Small intestine (tissue), 7 donors: ENCODE results near the gene ITGAL. TPM values are rescaled to one million over a fixed set of nuclear protein-coding genes. Genes with fewer than 3 reads are reported as not detected.
"Not testable (repeated sequence)": the region's sequence is repeated elsewhere in the genome, so short reads cannot be mapped to it uniquely, and the experiment has no call there.

Experiments used
- DNase-seq, 2 donors: peaks; one replicate each; pipeline versions ENCODE4 v3.0.0 to v3.0.0-alpha.2; 2013
- FAIRE-seq: peaks from 2 replicates; lab custom pipeline; 2012; peaks lifted over from hg19 to GRCh38; lab: Jason Lieb, UNC
- H3K27ac ChIP-seq, 3 donors: one replicate each; pipeline ENCODE4 v1.5.1; 2013; ENCODE audit warnings: low read length in 2 of 3, mild to moderate bottlenecking in 2 of 3, control low read depth in 1 of 3, inconsistent platforms in 1 of 3, low read depth in 1 of 3, moderate library complexity in 1 of 3
- H3K27me3 ChIP-seq, 3 donors: one replicate each; pipeline ENCODE4 v1.6.1; 2013; ENCODE audit warnings: low read length in 3 of 3, inconsistent platforms in 1 of 3; ENCODE audit not compliant: control insufficient read depth in 3 of 3, insufficient read depth in 3 of 3
- H3K36me3 ChIP-seq, 3 donors: one replicate each; pipeline ENCODE4 v1.6.1; 2013; ENCODE audit warnings: low read length in 3 of 3, inconsistent platforms in 1 of 3, low read depth in 1 of 3, mild to moderate bottlenecking in 1 of 3, moderate library complexity in 1 of 3; ENCODE audit not compliant: control insufficient read depth in 3 of 3, insufficient read depth in 2 of 3
- H3K4me1 ChIP-seq, 3 donors: one replicate each; pipeline ENCODE4 v1.6.1; 2013; ENCODE audit warnings: low read length in 2 of 3, inconsistent platforms in 1 of 3, low read depth in 1 of 3, mild to moderate bottlenecking in 1 of 3, moderate library complexity in 1 of 3; ENCODE audit not compliant: control insufficient read depth in 3 of 3, insufficient read depth in 2 of 3
- H3K4me3 ChIP-seq, 3 donors: one replicate each; pipeline ENCODE4 v1.5.1; 2013; ENCODE audit warnings: low read length in 3 of 3, control low read depth in 1 of 3, inconsistent platforms in 1 of 3, low read depth in 1 of 3, mild to moderate bottlenecking in 1 of 3, moderate library complexity in 1 of 3
- H3K9me3 ChIP-seq, 2 donors: one replicate each; pipeline ENCODE4 v1.6.1; 2013; ENCODE audit warnings: low read depth in 1 of 2, low read length in 1 of 2; ENCODE audit not compliant: control insufficient read depth in 2 of 2, insufficient read depth in 1 of 2
- WGBS, 3 donors: extraction: QIAGEN DNeasy Blood & Tissue Kit; methylation state at CpG; one replicate each; pipeline ENCODE4 v1.1.7; 2013; 5-methylcytosine and 5-hydroxymethylcytosine counted together
- polyA plus RNA-seq, 4 donors: library from polyadenylated mRNA; stranded (reverse) in 3 of 4; unstranded in 1 of 4; fragments of 200-250 nt in 3 of 4; fragments of 120-200 nt in 1 of 4; gene quantifications; one replicate each; pipeline versions ENCODE4 v1.2.1 to v1.2.3, GENCODE V29; 2013
- donor health status: healthy with polysubstance abuse.
- donor health status: control.
- donor health status: control.
- donor health status: Bipolar disorder and iron deficiency.
- donor health status: healthy.

Gene ITGAL
- polyA plus RNA-seq, 4 donors: 1.1 to 4.1 (median 2.6) TPM

DNA sequence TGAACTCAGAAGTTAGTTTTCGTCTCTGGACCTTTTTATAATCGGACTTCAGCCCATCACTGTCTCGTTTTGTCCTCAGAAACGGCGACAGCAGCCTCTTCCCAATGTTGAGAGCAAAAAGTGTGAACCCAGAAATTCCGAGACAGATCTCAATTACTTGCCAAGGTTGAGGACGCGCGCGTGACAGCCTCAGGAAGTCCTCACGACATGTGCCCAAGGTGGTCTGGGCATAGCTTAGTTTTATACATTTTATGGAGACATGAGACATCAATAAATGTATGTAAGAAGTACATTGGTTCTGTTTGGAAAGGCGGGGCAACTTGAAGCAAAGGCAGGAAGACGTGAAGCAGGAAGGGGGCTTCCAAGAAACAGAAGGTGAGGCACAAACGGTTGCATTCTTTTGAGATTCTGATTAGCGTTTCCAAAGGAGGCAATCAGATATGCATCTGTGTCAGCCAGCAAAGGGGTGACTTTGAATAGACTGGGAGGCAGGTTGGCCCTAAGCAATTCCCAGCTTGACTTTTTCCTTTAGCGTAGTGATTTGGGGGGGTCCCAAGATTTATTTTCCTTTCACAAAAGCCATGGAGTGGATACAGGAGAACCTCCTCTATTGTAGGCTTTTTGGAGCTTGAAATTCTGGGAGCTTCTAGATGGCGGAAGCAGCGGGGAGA, 62.7 kb downstream of the ITGAL start:
- WGBS, 3 donors: 3 to 4% (median 3%) methylated on average over 18 of the region's 18 CpGs
- peak overlapping the region; percentile 77 to 96 (median 90) for H3K27ac ChIP-seq
- no peak for FAIRE-seq
- H3K36me3 ChIP-seq: peaks cover 0 to 35% (median 3%) of the 10 kb centered on the region in 3 donors
- no peaks in the 10 kb centered on the region for H3K27me3 ChIP-seq
- H3K4me1 ChIP-seq: peaks cover 0 to 49% (median 0%) of the 10 kb centered on the region in 3 donors
- H3K9me3 ChIP-seq: no peaks in the 10 kb centered on the region
- H3K4me3 ChIP-seq: peak overlapping the region; percentile 71 to 85 (median 78)
- no peak for DNase-seq

- Histone ChIP-seq H3K36me3 (peaks cover 0 to 30% (median 3%) of the 10 kb centered on the region in 3 donors), H3K9me3 (no peaks in the 10 kb centered on the region), H3K4me3 (peak overlapping the region; percentile 71 to 85 (median 78)), H3K4me1 (peaks cover 0 to 48% (median 0%) of the 10 kb centered on the region in 3 donors), H3K27ac (peak overlapping the region; percentile 77 to 96 (median 90)), H3K27me3 (no peaks in the 10 kb centered on the region)
- 22 to 27% (median 23%) methylated on average over 12 of the region's 12 CpGs for WGBS, 3 donors
- FAIRE-seq (no peak), DNase-seq (peak; percentile 85 to 87)
Observed at GRCh38 chr16:30535777-30536190, 63.2 kb downstream of the ITGAL start.

DNA sequence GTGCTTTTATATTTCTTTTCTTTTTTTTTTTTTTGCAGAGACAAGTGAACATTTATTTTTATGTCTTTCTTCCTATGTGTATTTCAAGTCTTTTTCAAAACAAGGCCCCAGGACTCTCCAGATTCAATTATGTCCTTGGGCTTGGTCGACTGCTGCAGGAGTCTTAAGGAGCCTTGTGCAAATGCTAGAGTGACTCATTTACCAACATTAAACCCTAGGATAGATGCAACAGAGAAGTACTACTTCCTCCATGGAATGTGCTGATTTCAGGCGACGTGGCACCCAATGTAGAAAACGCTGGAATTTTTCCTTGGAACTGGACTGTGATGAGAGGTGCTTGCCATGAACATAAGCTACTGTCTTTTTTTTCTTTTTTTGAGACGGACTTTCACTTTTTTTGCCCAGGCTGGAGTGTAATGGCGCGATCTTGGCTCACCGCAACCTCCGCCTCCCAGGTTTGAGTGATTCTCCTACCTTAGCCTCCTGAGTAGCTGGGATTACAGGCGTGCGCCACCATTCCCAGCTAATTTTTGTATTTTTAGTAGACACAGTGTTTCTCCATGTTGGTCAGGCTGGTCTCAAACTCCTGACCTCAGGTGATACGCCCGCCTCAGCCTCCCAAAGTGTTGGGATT, 64.0 kb downstream of the ITGAL start:
- H3K36me3 ChIP-seq: peaks cover 0 to 22% (median under 1%) of the 10 kb centered on the region in 3 donors
- H3K9me3 ChIP-seq, H3K4me3 ChIP-seq, FAIRE-seq, DNase-seq, H3K27me3 ChIP-seq: not testable (repeated sequence)
- WGBS, 3 donors: 89 to 91% (median 90%) methylated on average over 13 of the region's 13 CpGs
- H3K4me1 ChIP-seq: peaks cover 0 to 45% (median 0%) of the 10 kb centered on the region in 3 donors
- peak overlapping the region in 1 of 3 donors; percentile 77 for H3K27ac ChIP-seq

- no peaks in the 10 kb centered on the region for H3K27me3 ChIP-seq
- peaks cover 0 to 3% (median 0%) of the 10 kb centered on the region in 3 donors for H3K36me3 ChIP-seq
- no peak for DNase-seq
- peaks cover 0 to 58% (median 0%) of the 10 kb centered on the region in 3 donors for H3K4me1 ChIP-seq
- no peak overlapping the region for H3K4me3 ChIP-seq
- H3K27ac ChIP-seq: peak overlapping the region in 1 of 3 donors; percentile 67
- no peaks in the 10 kb centered on the region for H3K9me3 ChIP-seq
- FAIRE-seq: no peak
- 74 to 76% (median 76%) methylated on average over 8 of the region's 8 CpGs for WGBS, 3 donors
Observed at GRCh38 chr16:30539000-30539964, 66.7 kb downstream of the ITGAL start.

- H3K36me3 ChIP-seq, H3K9me3 ChIP-seq, H3K27me3 ChIP-seq, DNase-seq, H3K4me3 ChIP-seq, FAIRE-seq: not testable (repeated sequence)
- Histone ChIP-seq H3K27ac (peak overlapping the region in 1 of 3 donors; percentile 86), H3K4me1 (peaks cover 0 to 65% (median 0%) of the 10 kb centered on the region in 3 donors)
- 83 to 90% (median 84%) methylated on average over 13 of the region's 13 CpGs for WGBS, 3 donors
Observed at GRCh38 chr16:30539986-30540526, 67.5 kb downstream of the ITGAL start.

DNA sequence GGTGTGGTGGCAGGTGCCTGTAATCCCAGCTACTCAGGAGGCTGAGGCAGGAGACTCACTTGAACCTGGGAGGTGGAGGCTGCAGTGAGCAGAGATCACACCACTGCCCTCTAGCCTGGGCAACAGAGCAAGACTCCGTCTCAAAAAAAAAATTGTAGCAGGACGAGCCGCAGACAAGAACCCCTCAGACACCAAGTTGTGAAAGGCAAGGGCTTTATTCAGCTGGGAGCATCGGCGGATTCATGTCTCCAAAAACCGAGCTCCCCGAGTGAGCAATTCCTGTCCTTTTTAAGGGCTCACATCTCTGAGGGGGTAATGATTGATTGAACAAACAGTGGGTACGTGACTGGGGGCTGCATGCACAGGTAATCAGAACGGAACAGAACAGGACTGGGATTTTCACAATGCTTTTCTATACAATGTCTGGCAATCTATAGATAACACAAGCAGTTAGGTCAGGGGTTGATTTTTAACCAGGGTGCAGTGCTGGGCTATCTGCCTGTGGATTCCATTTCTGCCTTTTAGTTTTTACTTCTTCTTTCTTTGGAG, 68.4 kb downstream of the ITGAL start:
- WGBS, 3 donors: 19 to 49% (median 38%) methylated on average over 9 of the region's 9 CpGs
- not testable (repeated sequence) for H3K9me3 ChIP-seq, H3K36me3 ChIP-seq, FAIRE-seq, H3K27me3 ChIP-seq
- Histone ChIP-seq H3K4me3 (peak overlapping the region in 1 of 3 donors; percentile 14), H3K27ac (peak overlapping the region in 2 of 3 donors; percentile 81 to 86), H3K4me1 (peaks cover 0 to 64% (median 0%) of the 10 kb centered on the region in 3 donors)
- peak; percentile 49 to 77 for DNase-seq

- DNase-seq (peak; percentile 66 to 84), FAIRE-seq (no peak)
- Histone ChIP-seq H3K27ac (peak overlapping the region; percentile 5 to 86 (median 81)), H3K9me3 (no peaks in the 10 kb centered on the region), H3K4me3 (peak overlapping the region in 1 of 3 donors; percentile 14), H3K4me1 (peaks cover 0 to 63% (median 0%) of the 10 kb centered on the region in 3 donors), H3K36me3 (peaks cover 0 to 6% (median 0%) of the 10 kb centered on the region in 3 donors), H3K27me3 (no peaks in the 10 kb centered on the region)
- 25 to 44% (median 35%) methylated on average over 10 of the region's 10 CpGs for WGBS, 3 donors
Observed at GRCh38 chr16:30541502-30542329, 69.2 kb downstream of the ITGAL start.
